Keratinocyte (primary cell): ENCODE measurements around the gene LHPP. TPM values are rescaled to one million over a fixed set of nuclear protein-coding genes. Genes with fewer than 3 reads are reported as not detected.

Experiments
- DNase-seq: peaks from one replicate; pipeline ENCODE4 v3.0.0-alpha.2; 2011; ENCODE audit warnings: low read depth, missing footprints, low spot score
- FAIRE-seq: peaks from 2 replicates; lab custom pipeline; 2011; peaks lifted over from hg19 to GRCh38; lab: Jason Lieb, UNC
- H2AFZ ChIP-seq: 2 replicates; pipeline ENCODE4 v1.6.0; 2012; ENCODE audit warnings: low read length, control low read depth, inconsistent platforms; ENCODE audit not compliant: control insufficient read depth
- H3K27ac ChIP-seq: 2 replicates; pipeline ENCODE4 v1.5.1; 2011; ENCODE audit warnings: low read length; ENCODE audit not compliant: control insufficient read depth, insufficient read depth
- H3K27me3 ChIP-seq: 3 replicates; pipeline ENCODE4 v1.6.0; 2011; ENCODE audit warnings: low read length; ENCODE audit not compliant: control insufficient read depth, insufficient read depth; ENCODE audit errors: extremely low read depth
- H3K36me3 ChIP-seq, 2 experiments: 2 replicates in 1 of 2; 3 replicates in 1 of 2; pipeline ENCODE4 v1.5.1; 2011; ENCODE audit warnings: low read length in 2 of 2, mild to moderate bottlenecking in 1 of 2; ENCODE audit not compliant: control insufficient read depth in 2 of 2, insufficient read depth in 2 of 2; ENCODE audit errors: extremely low read depth in 1 of 2
- H3K4me1 ChIP-seq: 3 replicates; pipeline ENCODE4 v1.5.1; 2011; ENCODE audit warnings: low read length; ENCODE audit not compliant: control insufficient read depth, insufficient read depth; ENCODE audit errors: extremely low read depth
- H3K4me2 ChIP-seq: 3 replicates; pipeline ENCODE4 v1.6.0; 2011; ENCODE audit warnings: low read depth, low read length; ENCODE audit not compliant: control insufficient read depth, insufficient read depth; ENCODE audit errors: extremely low read depth
- H3K4me3 ChIP-seq, 3 experiments: fragments of 200-600 bp in 1 of 3; sonication (generic) in 1 of 3; 2 replicates in 2 of 3; 3 replicates in 1 of 3; pipeline ENCODE4 v1.5.1; 2011 to 2016; ENCODE audit warnings: low read length in 3 of 3, mild to moderate bottlenecking in 3 of 3, control low read depth in 2 of 3, inconsistent platforms in 1 of 3, low read depth in 1 of 3, mixed read lengths in 1 of 3, mixed run types in 1 of 3, moderate library complexity in 1 of 3; ENCODE audit not compliant: control insufficient read depth in 2 of 3, insufficient read depth in 2 of 3; ENCODE audit errors: extremely low read depth in 1 of 3
- H3K79me2 ChIP-seq: 2 replicates; pipeline ENCODE4 v1.6.0; 2012; ENCODE audit warnings: low read length; ENCODE audit not compliant: control insufficient read depth, insufficient read depth
- H3K9ac ChIP-seq: 3 replicates; pipeline ENCODE4 v1.6.0; 2011; ENCODE audit warnings: low read length; ENCODE audit not compliant: control insufficient read depth, insufficient read depth; ENCODE audit errors: extremely low read depth
- H3K9me1 ChIP-seq: 3 replicates; pipeline ENCODE4 v1.6.0; 2011; ENCODE audit warnings: low read length; ENCODE audit not compliant: control insufficient read depth, insufficient read depth; ENCODE audit errors: extremely low read depth
- H3K9me3 ChIP-seq: 2 replicates; pipeline ENCODE4 v1.5.1; 2012; ENCODE audit warnings: low read depth, low read length; ENCODE audit not compliant: control insufficient read depth
- H4K20me1 ChIP-seq: 3 replicates; pipeline ENCODE4 v1.6.0; 2011; ENCODE audit warnings: low read length; ENCODE audit not compliant: control insufficient read depth, insufficient read depth; ENCODE audit errors: extremely low read depth
- CTCF ChIP-seq, 3 experiments: IDR thresholded peaks in 1 of 3; conservative IDR thresholded peaks in 1 of 3; optimal IDR thresholded peaks in 1 of 3; 2 replicates in 2 of 3; 3 replicates in 1 of 3; pipeline versions ENCODE3 to v1.5.1; 2011; ENCODE audit warnings: low read length in 3 of 3, mild to moderate bottlenecking in 3 of 3, moderate library complexity in 2 of 3, control low read depth in 1 of 3, inconsistent platforms in 1 of 3; ENCODE audit not compliant: insufficient read depth in 2 of 3; ENCODE audit errors: extremely low read depth in 1 of 3
- EZH2 ChIP-seq: IDR thresholded peaks from one replicate; pipeline ENCODE4 v1.6.1; 2012; ENCODE audit warnings: inconsistent platforms, mild to moderate bottlenecking, low read length, moderate library complexity
- dilution Hi-C: fragments of 300-500 bp; cut with MboI; formaldehyde crosslinking; loops from one replicate; pipeline ENCODE4 v1.7.0; 2020; ENCODE audit warnings: low sequenced_read_pairs; ENCODE audit not compliant: extremely low pct_ligation_motif_present
- polyA plus RNA-seq, 5 experiments: library from polyadenylated mRNA; depleted of rRNA in 3 of 5; stranded (reverse) in 3 of 5; stranded (forward) in 1 of 5; unstranded in 1 of 5; fragments of >200 nt; gene quantifications; 1 replicate in 1 of 5; 2 replicates in 3 of 5; 3 replicates in 1 of 5; pipeline versions ENCODE4 v1.2.1 to v1.2.3, GENCODE V29; 2011 to 2012; ENCODE audit warnings: missing spikeins in 2 of 5, low read depth in 1 of 5, low replicate concordance in 1 of 5

The LHPP gene
- polyA plus RNA-seq, 1 donor (not counting 4 experiments of a cell fraction or from before 2014, with no cell fraction given), result 13.1 TPM

GRCh38 chr10:124642088-124642710 lies 180.6 kb downstream of the LHPP start:
- Histone ChIP-seq H3K9ac (no peak overlapping the region), H3K27me3 (no peaks in the 10 kb centered on the region), H3K79me2 (peaks cover 26% of the 10 kb centered on the region), H3K9me3 (no peaks in the 10 kb centered on the region), H3K27ac (no peak overlapping the region), H3K4me3 (no peak overlapping the region), H3K4me1 (peaks cover 19% of the 10 kb centered on the region), H3K9me1 (peaks cover 2% of the 10 kb centered on the region), H2AFZ (no peak overlapping the region), H3K4me2 (no peak overlapping the region), H3K36me3 (peaks cover 2 to 4% of the 10 kb centered on the region in 2 experiments), H4K20me1 (no peaks in the 10 kb centered on the region)
- FAIRE-seq, result no peak
- dilution Hi-C loops, result no loop called here
- no peak for DNase-seq
- TF ChIP-seq CTCF (optimal IDR thresholded peaks at IDR 0.05 in 1 of 3, IDR thresholded peaks at IDR 0.05 in 1 of 3, conservative IDR thresholded peaks at IDR 0.05 in 1 of 3; ENCODE audit: extremely low read depth in 1 of 3, insufficient read depth in 2 of 3, low read length in 3 of 3) (no peak), EZH2 (no peak)

- no peak for FAIRE-seq
- dilution Hi-C loops, result no loop called here
- DNase-seq, result no peak
- Histone ChIP-seq H3K36me3 (peaks cover 2 to 4% of the 10 kb centered on the region in 2 experiments), H4K20me1 (no peaks in the 10 kb centered on the region), H3K9me3 (no peaks in the 10 kb centered on the region), H3K4me1 (peaks cover 32% of the 10 kb centered on the region), H3K9ac (no peak overlapping the region), H3K79me2 (peaks cover 26% of the 10 kb centered on the region), H3K4me3 (no peak overlapping the region), H3K4me2 (no peak overlapping the region), H2AFZ (no peak overlapping the region), H3K27me3 (no peaks in the 10 kb centered on the region), H3K9me1 (peaks cover 2% of the 10 kb centered on the region), H3K27ac (no peak overlapping the region)
- TF ChIP-seq EZH2 (no peak), CTCF (optimal IDR thresholded peaks at IDR 0.05 in 1 of 3, IDR thresholded peaks at IDR 0.05 in 1 of 3, conservative IDR thresholded peaks at IDR 0.05 in 1 of 3; ENCODE audit: extremely low read depth in 1 of 3, insufficient read depth in 2 of 3, low read length in 3 of 3) (no peak)
Measured at GRCh38 chr10:124643330-124644009, 181.8 kb downstream of the LHPP start.
